Testis (tissue), 2 donors: ENCODE measurements around the gene STX16.

Source experiments
- POLR2A ChIP-seq: fragments of 450-650 bp; IDR thresholded peaks from one replicate; pipeline ENCODE4 v1.6.1; 2017; ENCODE audit warnings: antibody characterized with exemption, mild to moderate bottlenecking, moderate library complexity
- TF ChIP-seq, protein P1 (sequence below), 3 experiments: fragments of 450-650 bp in 2 of 3; fragments of 200-600 bp in 1 of 3; sonication (generic) in 1 of 3; IDR thresholded peaks; one replicate each; pipeline ENCODE4 v1.5.1; 2016 to 2019; ENCODE audit warnings: antibody characterized with exemption in 3 of 3, mild to moderate bottlenecking in 2 of 3, moderate library complexity in 1 of 3

DNA sequence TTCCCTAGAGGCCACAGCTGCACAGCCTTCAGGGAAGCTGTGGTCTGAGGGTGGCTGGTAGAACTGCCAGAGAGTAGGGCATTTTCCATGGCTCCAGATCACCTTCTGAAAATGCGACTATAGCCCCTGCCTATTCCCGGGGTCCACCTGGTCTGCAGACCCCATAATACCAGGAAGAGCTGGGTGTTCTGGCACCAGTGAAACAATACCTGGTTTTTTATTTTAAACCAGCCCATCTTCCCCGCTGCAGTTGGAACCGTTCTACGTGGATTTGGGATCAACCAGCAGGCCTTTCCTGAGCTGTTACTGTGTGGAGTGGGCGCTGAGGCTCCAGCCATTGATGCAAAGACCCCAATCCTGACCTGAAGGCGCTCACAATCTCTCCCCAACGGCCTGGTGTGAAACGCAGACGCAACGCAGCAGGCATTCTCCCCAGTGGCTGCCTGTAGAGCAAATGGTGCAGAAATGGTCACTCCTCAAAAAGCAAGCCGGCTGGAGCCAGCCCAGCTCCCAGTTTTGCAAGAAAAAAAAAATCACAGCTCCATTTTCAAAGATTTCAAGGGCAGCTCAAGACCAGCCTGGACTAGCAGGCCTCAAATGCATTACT lies 52.8 kb downstream of the STX16 start:
- TF ChIP-seq, protein P1, sequence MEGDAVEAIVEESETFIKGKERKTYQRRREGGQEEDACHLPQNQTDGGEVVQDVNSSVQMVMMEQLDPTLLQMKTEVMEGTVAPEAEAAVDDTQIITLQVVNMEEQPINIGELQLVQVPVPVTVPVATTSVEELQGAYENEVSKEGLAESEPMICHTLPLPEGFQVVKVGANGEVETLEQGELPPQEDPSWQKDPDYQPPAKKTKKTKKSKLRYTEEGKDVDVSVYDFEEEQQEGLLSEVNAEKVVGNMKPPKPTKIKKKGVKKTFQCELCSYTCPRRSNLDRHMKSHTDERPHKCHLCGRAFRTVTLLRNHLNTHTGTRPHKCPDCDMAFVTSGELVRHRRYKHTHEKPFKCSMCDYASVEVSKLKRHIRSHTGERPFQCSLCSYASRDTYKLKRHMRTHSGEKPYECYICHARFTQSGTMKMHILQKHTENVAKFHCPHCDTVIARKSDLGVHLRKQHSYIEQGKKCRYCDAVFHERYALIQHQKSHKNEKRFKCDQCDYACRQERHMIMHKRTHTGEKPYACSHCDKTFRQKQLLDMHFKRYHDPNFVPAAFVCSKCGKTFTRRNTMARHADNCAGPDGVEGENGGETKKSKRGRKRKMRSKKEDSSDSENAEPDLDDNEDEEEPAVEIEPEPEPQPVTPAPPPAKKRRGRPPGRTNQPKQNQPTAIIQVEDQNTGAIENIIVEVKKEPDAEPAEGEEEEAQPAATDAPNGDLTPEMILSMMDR (IDR thresholded peaks at IDR 0.05), result no peak
- no peak for TF ChIP-seq POLR2A
